Astrocyte (in vitro differentiated cells and primary cell): ENCODE data around the gene TOM1L2. TPM values are rescaled to one million over a fixed set of nuclear protein-coding genes. Genes with fewer than 3 reads are reported as not detected.

Source experiments
- DNase-seq: peaks from one replicate; pipeline ENCODE4 v3.0.0-alpha.2; 2010; ENCODE audit warnings: low read depth
- FAIRE-seq: peaks from 2 replicates; lab custom pipeline; 2011; peaks lifted over from hg19 to GRCh38; lab: Jason Lieb, UNC
- H2AFZ ChIP-seq: 2 replicates; pipeline ENCODE4 v1.6.0; 2012; ENCODE audit warnings: low read depth, low read length, inconsistent platforms
- H3K27ac ChIP-seq: 2 replicates; pipeline ENCODE4 v1.5.1; 2011; ENCODE audit warnings: low read depth, low read length, inconsistent platforms
- H3K27me3 ChIP-seq: 2 replicates; pipeline ENCODE4 v1.6.0; 2011; ENCODE audit warnings: low read length, inconsistent platforms; ENCODE audit not compliant: insufficient read depth
- H3K36me3 ChIP-seq: 2 replicates; pipeline ENCODE4 v1.5.1; 2011; ENCODE audit warnings: low read length, inconsistent platforms; ENCODE audit not compliant: insufficient read depth
- H3K4me1 ChIP-seq: 2 replicates; pipeline ENCODE4 v1.5.1; 2011; ENCODE audit warnings: low read length, inconsistent platforms; ENCODE audit not compliant: insufficient read depth
- H3K4me2 ChIP-seq: 2 replicates; pipeline ENCODE4 v1.6.0; 2012; ENCODE audit warnings: low read length, inconsistent platforms
- H3K4me3 ChIP-seq: 2 replicates; pipeline ENCODE4 v1.5.1; 2011; ENCODE audit warnings: low read depth, mild to moderate bottlenecking, low read length, inconsistent platforms; ENCODE audit not compliant: insufficient read depth
- H3K79me2 ChIP-seq: 2 replicates; pipeline ENCODE4 v1.6.0; 2012; ENCODE audit warnings: mild to moderate bottlenecking, low read length, inconsistent platforms; ENCODE audit not compliant: insufficient read depth
- H3K9ac ChIP-seq: 2 replicates; pipeline ENCODE4 v1.6.0; 2012; ENCODE audit warnings: mild to moderate bottlenecking, low read length, inconsistent platforms
- H3K9me3 ChIP-seq: 2 replicates; pipeline ENCODE4 v1.5.1; 2012; ENCODE audit warnings: low read depth, mild to moderate bottlenecking, low read length, inconsistent platforms; ENCODE audit not compliant: insufficient read depth
- H4K20me1 ChIP-seq: 2 replicates; pipeline ENCODE4 v1.6.0; 2012; ENCODE audit warnings: low read length, inconsistent platforms; ENCODE audit not compliant: insufficient read depth
- H3K27ac Mint-ChIP-seq: one replicate; pipeline ENCODE4 v1.8.0; 2021; ENCODE audit warnings: mild to moderate bottlenecking, mixed read lengths; ENCODE audit not compliant: unreplicated experiment
- H3K27me3 Mint-ChIP-seq: one replicate; pipeline ENCODE4 v1.8.0; 2021; ENCODE audit warnings: low read depth, mixed read lengths; ENCODE audit not compliant: unreplicated experiment
- H3K36me3 Mint-ChIP-seq: one replicate; pipeline ENCODE4 v1.8.0; 2021; ENCODE audit warnings: low read depth, mixed read lengths; ENCODE audit not compliant: unreplicated experiment
- H3K4me1 Mint-ChIP-seq: one replicate; pipeline ENCODE4 v1.8.0; 2021; ENCODE audit warnings: low read depth, mixed read lengths; ENCODE audit not compliant: unreplicated experiment
- H3K4me3 Mint-ChIP-seq: one replicate; pipeline ENCODE4 v1.8.0; 2021; ENCODE audit warnings: mild to moderate bottlenecking, moderate library complexity, mixed read lengths; ENCODE audit not compliant: unreplicated experiment
- H3K9me3 Mint-ChIP-seq: one replicate; pipeline ENCODE4 v1.8.0; 2021; ENCODE audit warnings: mild to moderate bottlenecking, mixed read lengths; ENCODE audit not compliant: unreplicated experiment
- CTCF ChIP-seq: IDR thresholded peaks from 2 replicates; pipeline ENCODE4 v1.5.1; 2011; ENCODE audit warnings: low read depth, mild to moderate bottlenecking, inconsistent platforms, low read length, moderate library complexity; ENCODE audit not compliant: insufficient read depth
- EZH2 ChIP-seq: IDR thresholded peaks from 2 replicates; pipeline ENCODE4 v1.6.1; 2012; ENCODE audit warnings: mild to moderate bottlenecking, low read length, inconsistent platforms; ENCODE audit not compliant: insufficient read depth
- total RNA-seq: library from RNA; stranded (reverse); gene quantifications from 2 replicates; pipeline ENCODE4 v1.2.1, GENCODE V29; 2021

The TOM1L2 gene
- total RNA-seq, 1 donor from 2014 or later, result 54.4 TPM

GRCh38 chr17:17873450-17873991, 98.7 kb downstream of the TOM1L2 start:
- FAIRE-seq (no peak), DNase-seq (no peak)
- H3K27me3 Mint-ChIP-seq, result no peaks in the 10 kb centered on the region
- H3K4me1 Mint-ChIP-seq, result peaks cover 23% of the 10 kb centered on the region
- no peak overlapping the region for H3K27ac Mint-ChIP-seq
- Histone ChIP-seq H3K27me3 (no peaks in the 10 kb centered on the region), H2AFZ (no peak overlapping the region), H4K20me1 (peaks cover 12% of the 10 kb centered on the region), H3K4me3 (no peak overlapping the region), H3K27ac (no peak overlapping the region), H3K9ac (no peak overlapping the region), H3K79me2 (no peaks in the 10 kb centered on the region), H3K36me3 (peaks cover 4% of the 10 kb centered on the region), H3K4me1 (peaks cover 22% of the 10 kb centered on the region), H3K4me2 (no peak overlapping the region), H3K9me3 (no peaks in the 10 kb centered on the region)
- TF ChIP-seq CTCF (no peak), EZH2 (no peak)
- H3K4me3 Mint-ChIP-seq, result no peak overlapping the region
- peaks cover 1% of the 10 kb centered on the region for H3K9me3 Mint-ChIP-seq
- peaks cover 28% of the 10 kb centered on the region for H3K36me3 Mint-ChIP-seq

GRCh38 chr17:17872547-17873345, 99.5 kb downstream of the TOM1L2 start:
- no peaks in the 10 kb centered on the region for H3K27me3 ChIP-seq
- no peak for FAIRE-seq
- peaks cover 6% of the 10 kb centered on the region for H3K36me3 ChIP-seq
- no peaks in the 10 kb centered on the region for H3K27me3 Mint-ChIP-seq
- no peaks in the 10 kb centered on the region for H3K79me2 ChIP-seq
- peak overlapping the region; percentile 15 for H3K27ac Mint-ChIP-seq
- H2AFZ ChIP-seq, result no peak overlapping the region
- H3K9me3 Mint-ChIP-seq, result peaks cover 1% of the 10 kb centered on the region
- DNase-seq, result no peak
- H3K4me2 ChIP-seq, result no peak overlapping the region
- TF ChIP-seq EZH2 (no peak), CTCF (no peak)
- H3K27ac ChIP-seq, result no peak overlapping the region
- H3K4me3 ChIP-seq, result no peak overlapping the region
- no peak overlapping the region for H3K4me3 Mint-ChIP-seq
- peaks cover 20% of the 10 kb centered on the region for H3K4me1 Mint-ChIP-seq
- H4K20me1 ChIP-seq, result peaks cover 5% of the 10 kb centered on the region
- H3K4me1 ChIP-seq, result peaks cover 14% of the 10 kb centered on the region
- peaks cover 25% of the 10 kb centered on the region for H3K36me3 Mint-ChIP-seq
- H3K9me3 ChIP-seq, result no peaks in the 10 kb centered on the region
- H3K9ac ChIP-seq, result no peak overlapping the region

- Histone ChIP-seq H3K4me1 (peaks cover 6% of the 10 kb centered on the region), H3K4me2 (no peak overlapping the region), H3K9me3 (no peaks in the 10 kb centered on the region), H3K4me3 (no peak overlapping the region), H3K36me3 (peaks cover 6% of the 10 kb centered on the region), H4K20me1 (peaks cover 5% of the 10 kb centered on the region), H3K27me3 (no peaks in the 10 kb centered on the region), H3K27ac (no peak overlapping the region), H3K79me2 (no peaks in the 10 kb centered on the region), H3K9ac (no peak overlapping the region), H2AFZ (no peak overlapping the region)
- H3K4me1 Mint-ChIP-seq, result peaks cover 12% of the 10 kb centered on the region
- peaks cover 20% of the 10 kb centered on the region for H3K36me3 Mint-ChIP-seq
- FAIRE-seq (no peak), DNase-seq (no peak)
- TF ChIP-seq CTCF, result no peak
- no peak for TF ChIP-seq EZH2
- H3K27ac Mint-ChIP-seq, result no peak overlapping the region
- peaks cover 1% of the 10 kb centered on the region for H3K9me3 Mint-ChIP-seq
- no peak overlapping the region for H3K4me3 Mint-ChIP-seq
- no peaks in the 10 kb centered on the region for H3K27me3 Mint-ChIP-seq
Measured at GRCh38 chr17:17871913-17872312, 100.3 kb downstream of the TOM1L2 start.
